OCI-LY3 (cell line): ENCODE data around the gene MTMR3.

Experiments
- EZH2phosphoT487 ChIP-seq: fragments of 200-600 bp; shearing (Covaris generic); IDR thresholded peaks from 2 replicates; pipeline ENCODE4 v1.6.1; 2018; ENCODE audit warnings: antibody characterized with exemption, mixed run types, low read depth
- TF ChIP-seq, protein P1 (sequence below): fragments of 200-600, 300-600 bp; sonication (generic); IDR thresholded peaks from 2 replicates; pipeline ENCODE4 v1.5.1; 2014; ENCODE audit warnings: antibody characterized with exemption, low read length, low read depth

DNA sequence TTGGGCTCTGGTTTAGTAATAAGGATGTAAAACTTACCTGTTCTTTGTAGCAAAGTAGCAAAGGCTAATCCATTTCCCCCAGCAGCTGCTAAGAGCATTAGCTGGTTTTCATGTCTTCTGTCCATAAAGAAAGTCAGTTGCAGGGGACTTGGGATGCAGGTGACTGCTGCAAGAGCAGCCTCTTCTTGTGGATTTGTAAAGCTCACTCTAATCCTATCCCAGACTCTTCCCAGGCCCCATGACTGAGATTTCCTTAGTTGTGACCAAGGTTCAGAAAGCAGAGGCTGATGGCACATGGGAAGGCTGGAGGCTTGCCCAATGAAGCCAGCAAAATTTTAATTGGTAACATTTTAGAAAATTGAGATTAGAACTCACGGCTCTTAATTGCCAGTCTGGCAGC, 102.9 kb downstream of the MTMR3 start:
- TF ChIP-seq, protein P1, sequence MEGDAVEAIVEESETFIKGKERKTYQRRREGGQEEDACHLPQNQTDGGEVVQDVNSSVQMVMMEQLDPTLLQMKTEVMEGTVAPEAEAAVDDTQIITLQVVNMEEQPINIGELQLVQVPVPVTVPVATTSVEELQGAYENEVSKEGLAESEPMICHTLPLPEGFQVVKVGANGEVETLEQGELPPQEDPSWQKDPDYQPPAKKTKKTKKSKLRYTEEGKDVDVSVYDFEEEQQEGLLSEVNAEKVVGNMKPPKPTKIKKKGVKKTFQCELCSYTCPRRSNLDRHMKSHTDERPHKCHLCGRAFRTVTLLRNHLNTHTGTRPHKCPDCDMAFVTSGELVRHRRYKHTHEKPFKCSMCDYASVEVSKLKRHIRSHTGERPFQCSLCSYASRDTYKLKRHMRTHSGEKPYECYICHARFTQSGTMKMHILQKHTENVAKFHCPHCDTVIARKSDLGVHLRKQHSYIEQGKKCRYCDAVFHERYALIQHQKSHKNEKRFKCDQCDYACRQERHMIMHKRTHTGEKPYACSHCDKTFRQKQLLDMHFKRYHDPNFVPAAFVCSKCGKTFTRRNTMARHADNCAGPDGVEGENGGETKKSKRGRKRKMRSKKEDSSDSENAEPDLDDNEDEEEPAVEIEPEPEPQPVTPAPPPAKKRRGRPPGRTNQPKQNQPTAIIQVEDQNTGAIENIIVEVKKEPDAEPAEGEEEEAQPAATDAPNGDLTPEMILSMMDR = no peak
- TF ChIP-seq EZH2phosphoT487 = no peak
